DOHH2 (cell line): ENCODE measurements around the gene ABCG5.

Experiments used
- H3F3A ChIP-seq: fragments of 200-600 bp; sonication (generic), shearing (Covaris generic); 2 replicates; pipeline ENCODE4 v1.6.0; 2016; ENCODE audit warnings: antibody characterized with exemption, mild to moderate bottlenecking; ENCODE audit not compliant: control insufficient read depth, insufficient read depth
- H3K27ac ChIP-seq: fragments of 200-600 bp; sonication (generic); 2 replicates; pipeline ENCODE4 v1.5.1; 2014; ENCODE audit warnings: low read depth, mild to moderate bottlenecking, low read length, moderate library complexity
- H3K27me3 ChIP-seq: fragments of 200-600 bp; sonication (generic); 2 replicates; pipeline ENCODE4 v1.6.1; 2014; ENCODE audit warnings: mild to moderate bottlenecking, low read length, mixed read lengths; ENCODE audit not compliant: control insufficient read depth
- H3K36me3 ChIP-seq: fragments of 200-600 bp; sonication (generic); 2 replicates; pipeline ENCODE4 v1.6.1; 2014; ENCODE audit warnings: mild to moderate bottlenecking, low read length, moderate library complexity, mixed read lengths; ENCODE audit not compliant: control insufficient read depth
- H3K4me1 ChIP-seq: fragments of 200-600 bp; sonication (generic); 2 replicates; pipeline ENCODE4 v1.6.1; 2014; ENCODE audit warnings: mild to moderate bottlenecking, low read length, mixed read lengths; ENCODE audit not compliant: control insufficient read depth
- H3K4me2 ChIP-seq: fragments of 200-600 bp; sonication (generic); 2 replicates; pipeline ENCODE4 v1.6.0; 2014; ENCODE audit warnings: mild to moderate bottlenecking, low read length, moderate library complexity
- H3K4me3 ChIP-seq: fragments of 200-600 bp; sonication (generic); 2 replicates; pipeline ENCODE4 v1.5.1; 2014; ENCODE audit warnings: mild to moderate bottlenecking, low read length, mixed read lengths
- H3K79me2 ChIP-seq: fragments of 200-600 bp; sonication (generic); 2 replicates; pipeline ENCODE4 v1.6.1; 2014; ENCODE audit warnings: mild to moderate bottlenecking, low read length, mixed read lengths; ENCODE audit not compliant: control insufficient read depth
- H3K9me2 ChIP-seq: fragments of 200-600 bp; sonication (generic); replicated peaks from 2 replicates; pipeline ENCODE4 v1.6.1; 2014; ENCODE audit warnings: mild to moderate bottlenecking, low read length, mixed read lengths; ENCODE audit not compliant: control insufficient read depth
- H3K9me3 ChIP-seq: fragments of 200-600 bp; sonication (generic); 2 replicates; pipeline ENCODE4 v1.6.1; 2014; ENCODE audit warnings: antibody characterized with exemption, low read length, mixed read lengths; ENCODE audit not compliant: control insufficient read depth, insufficient read depth
- H4K20me1 ChIP-seq: fragments of 200-600 bp; sonication (generic); 2 replicates; pipeline ENCODE4 v1.6.0; 2014; ENCODE audit warnings: low read depth, mild to moderate bottlenecking, antibody characterized with exemption, low read length, moderate library complexity; ENCODE audit not compliant: control insufficient read depth, insufficient read depth
- CTCF ChIP-seq: fragments of 200-600 bp; sonication (generic); IDR thresholded peaks from one replicate; pipeline ENCODE4 v1.5.1; 2014; ENCODE audit warnings: antibody characterized with exemption, mild to moderate bottlenecking, low read depth, low read length; ENCODE audit not compliant: poor library complexity, severe bottlenecking
- EZH2phosphoT487 ChIP-seq: fragments of 200-600 bp; sonication (generic); IDR thresholded peaks from 2 replicates; pipeline ENCODE4 v1.6.1; 2017; ENCODE audit warnings: borderline replicate concordance, mild to moderate bottlenecking, antibody characterized with exemption, low read length, moderate library complexity, mixed read lengths

The ABCG5 gene

GRCh38 chr2:43790147-43790546 is 48.5 kb downstream of the ABCG5 start:
- Histone ChIP-seq H3K36me3 (no peaks in the 10 kb centered on the region), H3F3A (no peaks in the 10 kb centered on the region), H3K4me2 (no peak overlapping the region), H3K79me2 (no peaks in the 10 kb centered on the region), H3K27me3 (no peaks in the 10 kb centered on the region), H3K9me3 (no peaks in the 10 kb centered on the region), H3K4me1 (no peaks in the 10 kb centered on the region), H3K27ac (no peak overlapping the region), H3K9me2 (no peaks in the 10 kb centered on the region), H3K4me3 (no peak overlapping the region), H4K20me1 (no peaks in the 10 kb centered on the region)
- TF ChIP-seq EZH2phosphoT487, result no peak
- TF ChIP-seq CTCF, result no peak

- Histone ChIP-seq H3K9me3 (no peaks in the 10 kb centered on the region), H3K27me3 (no peaks in the 10 kb centered on the region), H3K36me3 (no peaks in the 10 kb centered on the region), H3K27ac (no peak overlapping the region), H3K9me2 (no peaks in the 10 kb centered on the region), H3K4me3 (no peak overlapping the region), H4K20me1 (no peaks in the 10 kb centered on the region), H3F3A (no peaks in the 10 kb centered on the region), H3K79me2 (no peaks in the 10 kb centered on the region), H3K4me2 (no peak overlapping the region), H3K4me1 (no peaks in the 10 kb centered on the region)
- no peak for TF ChIP-seq CTCF
- no peak for TF ChIP-seq EZH2phosphoT487
Observed at GRCh38 chr2:43788646-43789045, 50.0 kb downstream of the ABCG5 start.

GRCh38 chr2:43787895-43788294 is 50.7 kb downstream of the ABCG5 start:
- H3K27ac ChIP-seq, result no peak overlapping the region
- H4K20me1 ChIP-seq, result no peaks in the 10 kb centered on the region
- H3F3A ChIP-seq, result no peaks in the 10 kb centered on the region
- TF ChIP-seq CTCF (no peak), EZH2phosphoT487 (no peak)
- H3K9me2 ChIP-seq, result no peaks in the 10 kb centered on the region
- no peak overlapping the region for H3K4me3 ChIP-seq
- H3K27me3 ChIP-seq, result no peaks in the 10 kb centered on the region
- H3K9me3 ChIP-seq, result no peaks in the 10 kb centered on the region
- no peak overlapping the region for H3K4me2 ChIP-seq
- H3K4me1 ChIP-seq, result no peaks in the 10 kb centered on the region
- no peaks in the 10 kb centered on the region for H3K79me2 ChIP-seq
- no peaks in the 10 kb centered on the region for H3K36me3 ChIP-seq

- Histone ChIP-seq H3K9me3 (no peaks in the 10 kb centered on the region), H3K4me2 (no peak overlapping the region), H3K27me3 (no peaks in the 10 kb centered on the region), H3K27ac (no peak overlapping the region), H4K20me1 (no peaks in the 10 kb centered on the region), H3K4me3 (no peak overlapping the region), H3K79me2 (no peaks in the 10 kb centered on the region), H3K4me1 (peaks cover 6% of the 10 kb centered on the region), H3K9me2 (no peaks in the 10 kb centered on the region), H3F3A (peaks cover 2% of the 10 kb centered on the region; the same call in 1 of the 2 replicates), H3K36me3 (peaks cover 2% of the 10 kb centered on the region; the same call in 1 of the 2 replicates)
- TF ChIP-seq CTCF (no peak), EZH2phosphoT487 (no peak)
Observed at GRCh38 chr2:43778233-43778632, 60.4 kb downstream of the ABCG5 start.
